Nephron progenitor cell (in vitro differentiated cells): ENCODE results near the gene CHCHD1.

Experiments used
- DNase-seq: peaks from one replicate; pipeline ENCODE4 v3.0.0; 2021
- H3K27ac Mint-ChIP-seq: 2 replicates; pipeline ENCODE4 v1.8.0; 2021; ENCODE audit warnings: mild to moderate bottlenecking, moderate library complexity, mixed read lengths
- H3K27me3 Mint-ChIP-seq: 2 replicates; pipeline ENCODE4 v1.8.0; 2021; ENCODE audit warnings: mild to moderate bottlenecking, low read depth, mixed read lengths; ENCODE audit not compliant: poor library complexity
- H3K36me3 Mint-ChIP-seq: 2 replicates; pipeline ENCODE4 v1.8.0; 2021; ENCODE audit warnings: low read depth, mixed read lengths
- H3K4me1 Mint-ChIP-seq: 2 replicates; pipeline ENCODE4 v1.8.0; 2021; ENCODE audit warnings: mixed read lengths
- H3K4me3 Mint-ChIP-seq: 2 replicates; pipeline ENCODE4 v1.8.0; 2021; ENCODE audit warnings: mild to moderate bottlenecking, moderate library complexity, mixed read lengths
- H3K9me3 Mint-ChIP-seq: 2 replicates; pipeline ENCODE4 v1.8.0; 2021; ENCODE audit warnings: mild to moderate bottlenecking, moderate library complexity, mixed read lengths
- TF ChIP-seq, protein P1 (sequence below): fragments of 200-600 bp; sonication (generic); IDR thresholded peaks from 2 replicates; pipeline ENCODE4 v1.5.0; 2021; ENCODE audit warnings: antibody characterized with exemption

Gene CHCHD1

DNA sequence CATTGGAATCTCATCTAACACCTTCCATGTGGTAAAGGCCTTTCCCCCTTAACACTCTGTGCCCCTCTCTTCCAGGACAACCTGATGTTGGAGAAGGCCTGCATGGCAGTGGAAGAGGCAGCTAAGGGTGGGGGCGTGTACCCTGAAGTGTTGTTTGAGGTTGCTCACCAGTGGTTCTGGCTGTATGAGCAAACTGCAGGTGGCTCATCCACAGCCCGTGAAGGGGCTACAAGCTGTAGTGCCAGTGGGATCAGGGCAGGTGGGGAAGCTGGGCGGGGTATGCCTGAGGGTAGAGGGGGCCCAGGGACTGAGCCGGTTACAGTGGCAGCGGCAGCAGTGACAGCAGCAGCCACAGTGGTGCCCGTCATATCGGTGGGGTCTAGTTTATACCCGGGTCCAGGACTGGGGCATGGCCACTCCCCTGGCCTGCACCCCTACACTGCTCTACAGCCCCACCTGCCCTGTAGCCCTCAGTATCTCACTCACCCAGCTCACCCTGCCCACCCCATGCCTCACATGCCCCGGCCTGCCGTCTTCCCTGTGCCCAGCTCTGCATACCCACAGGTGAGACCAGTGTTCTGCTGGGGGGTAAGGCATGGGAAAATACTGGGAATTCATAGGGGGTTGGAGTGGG is 17.2 kb downstream of the CHCHD1 start:
- Mint-ChIP-seq H3K27ac (peak overlapping the region; percentile 59), H3K27me3 (no peaks in the 10 kb centered on the region), H3K36me3 (peaks cover 47% of the 10 kb centered on the region), H3K9me3 (no peaks in the 10 kb centered on the region), H3K4me1 (no peaks in the 10 kb centered on the region), H3K4me3 (no peak overlapping the region)
- DNase-seq, result no peak
- TF ChIP-seq, protein P1, sequence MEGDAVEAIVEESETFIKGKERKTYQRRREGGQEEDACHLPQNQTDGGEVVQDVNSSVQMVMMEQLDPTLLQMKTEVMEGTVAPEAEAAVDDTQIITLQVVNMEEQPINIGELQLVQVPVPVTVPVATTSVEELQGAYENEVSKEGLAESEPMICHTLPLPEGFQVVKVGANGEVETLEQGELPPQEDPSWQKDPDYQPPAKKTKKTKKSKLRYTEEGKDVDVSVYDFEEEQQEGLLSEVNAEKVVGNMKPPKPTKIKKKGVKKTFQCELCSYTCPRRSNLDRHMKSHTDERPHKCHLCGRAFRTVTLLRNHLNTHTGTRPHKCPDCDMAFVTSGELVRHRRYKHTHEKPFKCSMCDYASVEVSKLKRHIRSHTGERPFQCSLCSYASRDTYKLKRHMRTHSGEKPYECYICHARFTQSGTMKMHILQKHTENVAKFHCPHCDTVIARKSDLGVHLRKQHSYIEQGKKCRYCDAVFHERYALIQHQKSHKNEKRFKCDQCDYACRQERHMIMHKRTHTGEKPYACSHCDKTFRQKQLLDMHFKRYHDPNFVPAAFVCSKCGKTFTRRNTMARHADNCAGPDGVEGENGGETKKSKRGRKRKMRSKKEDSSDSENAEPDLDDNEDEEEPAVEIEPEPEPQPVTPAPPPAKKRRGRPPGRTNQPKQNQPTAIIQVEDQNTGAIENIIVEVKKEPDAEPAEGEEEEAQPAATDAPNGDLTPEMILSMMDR, result no peak

DNA sequence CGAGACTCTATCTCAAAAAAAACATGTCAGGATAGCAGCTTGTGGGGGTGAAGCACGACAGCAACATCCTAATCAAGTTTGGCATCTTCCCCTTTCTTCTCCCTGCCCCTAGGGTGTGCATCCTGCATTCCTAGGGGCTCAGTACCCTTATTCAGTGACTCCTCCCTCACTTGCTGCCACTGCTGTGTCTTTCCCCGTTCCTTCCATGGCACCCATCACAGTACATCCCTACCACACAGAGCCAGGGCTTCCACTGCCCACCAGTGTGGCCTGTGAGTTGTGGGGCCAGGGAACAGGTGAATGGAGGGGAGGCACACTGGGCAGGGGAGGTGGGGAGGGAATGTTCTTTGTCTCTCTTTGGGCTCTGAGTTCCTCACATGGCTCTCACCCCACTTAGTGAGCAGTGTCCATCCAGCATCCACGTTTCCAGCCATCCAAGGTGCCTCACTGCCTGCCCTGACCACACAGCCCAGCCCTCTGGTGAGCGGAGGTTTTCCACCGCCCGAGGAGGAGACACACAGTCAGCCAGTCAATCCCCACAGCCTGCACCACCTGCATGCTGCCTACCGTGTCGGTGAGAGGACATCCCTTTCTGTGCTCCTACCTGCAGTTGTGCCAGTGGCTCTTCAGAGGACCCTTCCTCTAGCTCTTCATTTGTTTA is 18.2 kb downstream of the CHCHD1 start:
- Mint-ChIP-seq H3K4me3 (no peak overlapping the region), H3K36me3 (peaks cover 43% of the 10 kb centered on the region), H3K27me3 (no peaks in the 10 kb centered on the region), H3K27ac (peak overlapping the region; percentile 94), H3K4me1 (no peaks in the 10 kb centered on the region), H3K9me3 (no peaks in the 10 kb centered on the region)
- DNase-seq, result no peak
- TF ChIP-seq, protein P1, result no peak

DNA sequence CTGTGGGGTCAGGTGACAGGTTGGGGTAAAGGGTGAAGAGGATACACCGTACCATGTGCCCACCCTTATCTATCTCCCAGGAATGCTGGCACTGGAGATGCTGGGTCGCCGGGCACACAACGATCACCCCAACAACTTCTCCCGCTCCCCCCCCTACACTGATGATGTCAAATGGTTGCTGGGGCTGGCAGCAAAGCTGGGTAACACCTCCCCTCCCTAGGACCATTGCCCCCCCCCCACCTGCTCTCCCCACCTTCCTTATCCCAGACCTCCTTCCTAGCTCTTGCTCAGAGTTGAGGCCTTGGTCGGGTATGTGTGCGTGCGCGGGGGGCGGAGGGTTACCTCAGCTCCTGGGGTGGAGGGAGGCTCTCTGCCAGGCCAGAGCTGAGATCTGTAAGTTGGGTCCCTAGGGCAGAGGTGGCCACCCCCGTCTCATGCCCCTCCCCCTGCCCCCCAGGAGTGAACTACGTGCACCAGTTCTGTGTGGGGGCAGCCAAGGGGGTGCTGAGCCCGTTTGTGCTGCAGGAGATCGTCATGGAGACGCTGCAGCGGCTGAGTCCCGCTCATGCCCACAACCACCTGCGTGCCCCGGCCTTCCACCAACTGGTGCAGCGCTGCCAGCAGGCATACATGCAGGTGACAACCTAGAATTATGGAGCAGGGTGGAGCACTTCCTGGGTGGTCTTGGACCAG is 18.9 kb downstream of the CHCHD1 start:
- Mint-ChIP-seq H3K9me3 (no peaks in the 10 kb centered on the region), H3K27ac (no peak overlapping the region), H3K36me3 (peaks cover 43% of the 10 kb centered on the region), H3K4me1 (no peaks in the 10 kb centered on the region), H3K27me3 (no peaks in the 10 kb centered on the region), H3K4me3 (no peak overlapping the region)
- DNase-seq, result no peak
- TF ChIP-seq, protein P1, result no peak

DNA sequence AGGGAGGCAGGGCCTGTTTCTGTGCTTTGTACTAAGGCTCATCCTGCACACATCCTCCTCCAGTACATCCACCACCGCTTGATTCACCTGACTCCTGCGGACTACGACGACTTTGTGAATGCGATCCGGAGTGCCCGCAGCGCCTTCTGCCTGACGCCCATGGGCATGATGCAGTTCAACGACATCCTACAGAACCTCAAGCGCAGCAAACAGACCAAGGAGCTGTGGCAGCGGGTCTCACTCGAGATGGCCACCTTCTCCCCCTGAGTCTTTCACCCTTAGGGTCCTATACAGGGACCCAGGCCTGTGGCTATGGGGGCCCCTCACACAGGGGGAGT is 19.4 kb downstream of the CHCHD1 start:
- H3K27me3 Mint-ChIP-seq, result no peaks in the 10 kb centered on the region
- H3K4me3 Mint-ChIP-seq, result no peak overlapping the region

DNA sequence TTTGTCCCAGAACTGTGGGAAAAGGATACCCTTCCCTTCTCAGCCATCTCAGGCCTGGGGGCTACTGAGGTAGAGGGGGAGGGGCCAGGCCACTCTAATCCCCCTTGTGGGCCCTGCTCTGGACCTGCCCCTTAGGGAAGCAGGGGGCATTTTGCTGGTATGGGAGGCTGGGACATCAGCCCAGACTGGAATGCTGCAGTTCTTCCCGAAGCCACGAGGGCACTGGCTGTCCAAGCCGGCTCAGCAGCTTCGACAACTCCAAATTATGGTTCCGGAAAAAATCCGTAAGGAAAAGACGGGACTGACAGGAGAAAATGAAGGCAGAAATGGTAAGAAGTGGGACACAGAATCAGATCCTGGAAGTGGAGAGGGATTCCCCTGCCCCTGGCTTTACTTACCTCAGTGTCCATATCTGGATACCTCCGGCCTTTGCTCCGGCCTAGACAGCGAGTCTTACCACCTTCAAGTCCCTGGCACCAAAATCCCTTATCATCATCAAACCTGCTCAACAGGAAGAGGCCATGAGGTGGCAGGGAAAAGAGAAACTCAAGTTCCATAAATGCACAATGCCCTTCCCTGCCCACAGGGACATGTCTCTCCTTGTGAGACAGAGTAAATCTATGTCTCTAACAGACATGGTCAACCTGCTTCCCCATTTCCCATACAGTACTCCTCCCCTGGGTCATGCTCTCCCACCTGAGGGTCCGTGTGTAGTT is 20.6 kb downstream of the CHCHD1 start:
- H3K36me3 Mint-ChIP-seq, result peaks cover 46% of the 10 kb centered on the region
- no peaks in the 10 kb centered on the region for H3K4me1 Mint-ChIP-seq
- H3K27me3 Mint-ChIP-seq, result no peaks in the 10 kb centered on the region
- H3K27ac Mint-ChIP-seq, result peak overlapping the region; percentile 27
- H3K9me3 Mint-ChIP-seq, result no peaks in the 10 kb centered on the region
- TF ChIP-seq, protein P1, result no peak
- H3K4me3 Mint-ChIP-seq, result no peak overlapping the region
- DNase-seq, result no peak

More for the DNA sequence above, 19.4 kb downstream of the CHCHD1 start:
- Mint-ChIP-seq H3K36me3 (peaks cover 43% of the 10 kb centered on the region), H3K9me3 (no peaks in the 10 kb centered on the region), H3K4me1 (no peaks in the 10 kb centered on the region), H3K27ac (no peak overlapping the region)
- no peak for DNase-seq
- TF ChIP-seq, protein P1, result no peak
